ENCODE measurements around the gene RAET1G. TPM values are rescaled to one million over a fixed set of nuclear protein-coding genes. Genes with fewer than 3 reads are reported as not detected.
"Not testable (repeated sequence)": the region's sequence is repeated elsewhere in the genome, so short reads cannot be mapped to it uniquely, and the experiment has no call there.

The RAET1G gene
- total RNA-seq, 4 donors from 2014 or later, result 0.29 to 0.32 TPM; not detected in 2

DNA sequence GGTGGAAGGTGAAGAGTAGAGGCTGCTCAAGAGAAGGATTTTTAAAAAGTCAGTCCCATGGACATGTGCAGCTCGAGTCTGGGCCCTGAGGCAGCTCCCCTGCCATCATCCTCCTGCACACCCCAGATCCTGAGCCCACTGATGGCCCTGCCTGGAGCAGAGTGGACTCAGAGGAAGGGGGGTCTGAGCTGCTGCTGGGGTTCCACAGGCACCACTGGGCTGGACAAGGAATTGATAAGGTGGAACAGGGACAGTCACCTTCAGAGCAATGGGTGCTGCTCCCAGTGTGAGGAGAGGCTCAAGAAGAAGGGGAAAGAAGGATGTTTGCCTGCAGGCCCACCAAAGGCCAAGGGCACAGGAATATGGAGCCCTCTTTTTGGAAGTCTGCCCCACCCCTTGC is 25.1 kb upstream of the RAET1G start:
- Histone ChIP-seq H3K4me3 (no peak overlapping the region), H3K36me3 (no peaks in the 10 kb centered on the region), H3K4me1 (no peaks in the 10 kb centered on the region), H3K9me3 (no peaks in the 10 kb centered on the region), H3K27me3 (peaks cover 0 to 55% (median 10%) of the 10 kb centered on the region in 4 donors), H3K27ac (replicated peaks in 1 of 4) (no peak overlapping the region)
- TF ChIP-seq, protein P1, sequence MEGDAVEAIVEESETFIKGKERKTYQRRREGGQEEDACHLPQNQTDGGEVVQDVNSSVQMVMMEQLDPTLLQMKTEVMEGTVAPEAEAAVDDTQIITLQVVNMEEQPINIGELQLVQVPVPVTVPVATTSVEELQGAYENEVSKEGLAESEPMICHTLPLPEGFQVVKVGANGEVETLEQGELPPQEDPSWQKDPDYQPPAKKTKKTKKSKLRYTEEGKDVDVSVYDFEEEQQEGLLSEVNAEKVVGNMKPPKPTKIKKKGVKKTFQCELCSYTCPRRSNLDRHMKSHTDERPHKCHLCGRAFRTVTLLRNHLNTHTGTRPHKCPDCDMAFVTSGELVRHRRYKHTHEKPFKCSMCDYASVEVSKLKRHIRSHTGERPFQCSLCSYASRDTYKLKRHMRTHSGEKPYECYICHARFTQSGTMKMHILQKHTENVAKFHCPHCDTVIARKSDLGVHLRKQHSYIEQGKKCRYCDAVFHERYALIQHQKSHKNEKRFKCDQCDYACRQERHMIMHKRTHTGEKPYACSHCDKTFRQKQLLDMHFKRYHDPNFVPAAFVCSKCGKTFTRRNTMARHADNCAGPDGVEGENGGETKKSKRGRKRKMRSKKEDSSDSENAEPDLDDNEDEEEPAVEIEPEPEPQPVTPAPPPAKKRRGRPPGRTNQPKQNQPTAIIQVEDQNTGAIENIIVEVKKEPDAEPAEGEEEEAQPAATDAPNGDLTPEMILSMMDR (IDR thresholded peaks at IDR 0.05), result no peak
- TF ChIP-seq POLR2A (IDR thresholded peaks at IDR 0.05; ENCODE audit: low read depth) (no peak), POLR2AphosphoS5 (IDR thresholded peaks at IDR 0.05) (no peak), EP300 (IDR thresholded peaks at IDR 0.05) (no peak)
- 100% methylated on average over 1 of the region's 1 CpG for WGBS
- intact Hi-C loops (cut with DNase I), result no loop called here
- DNase-seq (ENCODE audit: extremely low spot score), result no peak

DNA sequence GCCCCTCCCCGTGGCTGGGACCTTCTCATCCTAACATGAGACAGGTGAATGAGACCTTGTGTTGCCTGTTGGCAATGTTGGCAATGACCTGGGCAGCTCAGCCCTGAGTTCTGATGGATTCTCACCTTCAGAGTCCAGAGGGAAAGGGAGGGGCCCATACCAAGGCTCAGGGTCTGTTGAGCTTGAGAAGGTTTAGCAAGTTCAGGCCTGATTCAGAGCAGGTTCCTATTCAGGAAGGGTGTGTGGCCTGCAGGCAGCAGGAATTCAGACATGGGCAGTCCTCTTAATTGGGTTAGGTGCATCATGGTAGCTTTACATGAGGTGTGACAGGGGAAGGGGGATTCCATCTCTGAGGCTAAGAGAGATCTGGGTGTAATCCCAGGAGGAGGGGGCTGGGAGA is 24.6 kb upstream of the RAET1G start:
- peaks cover 0 to 55% (median 8%) of the 10 kb centered on the region in 4 donors for H3K27me3 ChIP-seq
- WGBS, result no CpG with 5 or more reads among the region's 1 CpG
- H3K27ac ChIP-seq (replicated peaks in 1 of 4), result not testable (repeated sequence)

DNA sequence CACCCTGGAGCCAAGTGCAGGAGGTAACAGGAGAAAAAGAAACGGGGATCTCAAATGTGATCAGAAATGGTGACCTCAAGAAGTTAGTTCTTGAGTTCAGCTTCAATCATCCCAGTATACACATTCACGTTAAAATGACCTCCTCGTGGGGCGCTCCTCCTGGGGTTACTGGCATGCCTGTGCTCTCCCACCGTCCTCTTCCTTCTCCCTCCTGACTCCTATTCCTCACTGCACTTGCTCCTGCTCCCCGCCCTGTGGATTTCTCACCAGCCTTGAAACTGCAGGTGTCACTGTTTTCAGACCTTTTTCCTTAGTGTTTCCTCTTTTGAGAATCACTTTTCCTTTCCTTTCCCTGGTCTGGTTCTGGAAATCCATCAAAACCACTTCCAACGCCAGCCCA is 23.7 kb upstream of the RAET1G start:
- H3K36me3 ChIP-seq; DNase-seq (ENCODE audit: extremely low spot score); intact Hi-C loops (cut with DNase I); H3K9me3 ChIP-seq; H3K4me1 ChIP-seq; H3K27ac ChIP-seq (replicated peaks in 1 of 4); H3K4me3 ChIP-seq: not testable (repeated sequence)
- 62% methylated on average over 7 of the region's 7 CpGs for WGBS
- peaks cover 0 to 54% (median 10%) of the 10 kb centered on the region in 4 donors for H3K27me3 ChIP-seq

More for the DNA sequence above, 24.6 kb upstream of the RAET1G start:
- DNase-seq (ENCODE audit: extremely low spot score); H3K4me1 ChIP-seq; intact Hi-C loops (cut with DNase I); H3K4me3 ChIP-seq; H3K9me3 ChIP-seq; H3K36me3 ChIP-seq: not testable (repeated sequence)

DNA sequence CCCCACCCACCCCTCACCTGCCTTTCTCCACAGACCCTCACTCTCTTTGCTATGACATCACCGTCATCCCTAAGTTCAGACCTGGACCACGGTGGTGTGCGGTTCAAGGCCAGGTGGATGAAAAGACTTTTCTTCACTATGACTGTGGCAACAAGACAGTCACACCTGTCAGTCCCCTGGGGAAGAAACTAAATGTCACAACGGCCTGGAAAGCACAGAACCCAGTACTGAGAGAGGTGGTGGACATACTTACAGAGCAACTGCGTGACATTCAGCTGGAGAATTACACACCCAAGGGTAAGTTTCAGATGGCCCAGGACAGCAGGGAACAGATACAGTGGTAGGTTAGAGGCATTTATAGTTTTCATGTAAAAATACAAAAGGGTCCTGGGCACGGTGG is 22.4 kb upstream of the RAET1G start:
- Histone ChIP-seq H3K4me1 (peaks cover 5 to 20% (median 18%) of the 10 kb centered on the region in 4 donors), H3K27me3 (peaks cover under 1 to 54% (median 21%) of the 10 kb centered on the region in 4 donors)
- H3K27ac ChIP-seq (replicated peaks in 1 of 4); H3K9me3 ChIP-seq; H3K36me3 ChIP-seq; DNase-seq (ENCODE audit: extremely low spot score); intact Hi-C loops (cut with DNase I); H3K4me3 ChIP-seq: not testable (repeated sequence)
- WGBS, result 87% methylated on average over 3 of the region's 6 CpGs

DNA sequence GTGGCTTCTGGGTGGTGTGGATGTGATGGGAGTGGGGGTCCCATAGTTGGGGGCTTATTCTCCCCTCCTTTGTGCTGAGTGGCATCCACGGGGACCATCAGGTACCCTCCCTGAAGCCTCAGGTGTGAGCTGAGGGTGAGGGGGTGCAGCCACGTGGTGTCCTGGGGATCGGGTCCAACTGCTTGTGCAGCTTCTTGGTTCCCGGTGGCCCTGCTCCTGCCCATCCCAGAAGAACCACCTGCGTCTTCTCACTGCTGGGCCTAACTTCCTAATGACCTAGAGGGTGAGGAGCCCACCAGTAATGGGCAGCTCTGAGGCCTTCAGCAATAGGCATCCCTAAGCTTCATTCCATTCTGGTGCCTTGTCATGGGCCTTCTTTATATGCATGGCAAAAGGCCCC is 20.4 kb upstream of the RAET1G start:
- DNase-seq (ENCODE audit: extremely low spot score); H3K4me3 ChIP-seq; H3K9me3 ChIP-seq; H3K27ac ChIP-seq (replicated peaks in 1 of 4); H3K36me3 ChIP-seq; intact Hi-C loops (cut with DNase I): not testable (repeated sequence)
- peaks cover 16 to 31% (median 28%) of the 10 kb centered on the region in 4 donors for H3K4me1 ChIP-seq
- H3K27me3 ChIP-seq, result peaks cover 18 to 59% (median 40%) of the 10 kb centered on the region in 4 donors
- 72% methylated on average over 2 of the region's 5 CpGs for WGBS

DNA sequence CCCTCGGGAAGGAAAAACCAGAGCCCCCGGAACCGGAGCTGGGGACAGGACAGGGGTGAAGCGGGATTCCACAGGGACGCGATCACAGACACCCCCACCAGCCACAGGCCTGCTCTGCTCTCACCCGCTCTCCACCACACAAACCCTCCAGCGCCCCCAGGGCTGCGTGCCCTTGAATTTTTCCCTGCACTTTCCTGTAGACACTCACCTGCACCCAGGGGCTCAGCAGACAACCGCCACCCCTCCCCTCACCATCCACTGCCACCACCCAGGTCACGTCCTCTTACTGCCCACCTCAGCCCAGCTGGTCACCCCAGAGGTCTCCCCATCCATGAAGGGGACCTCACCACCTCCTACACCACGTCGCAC is 19.5 kb upstream of the RAET1G start:
- H3K9me3 ChIP-seq, result no peaks in the 10 kb centered on the region
- 30% methylated on average over 12 of the region's 13 CpGs for WGBS
- H3K4me3 ChIP-seq, result peak overlapping the region; percentile 50 to 58 (median 52)
- intact Hi-C loops (cut with DNase I), result no loop called here
- DNase-seq (ENCODE audit: extremely low spot score), result no peak
- H3K27me3 ChIP-seq, result peaks cover 18 to 61% (median 46%) of the 10 kb centered on the region in 4 donors
- TF ChIP-seq EP300 (IDR thresholded peaks at IDR 0.05) (no peak), POLR2AphosphoS5 (IDR thresholded peaks at IDR 0.05) (no peak), POLR2A (IDR thresholded peaks at IDR 0.05; ENCODE audit: low read depth) (no peak)
- H3K36me3 ChIP-seq, result no peaks in the 10 kb centered on the region
- no peak overlapping the region for H3K27ac ChIP-seq (replicated peaks in 1 of 4)
- H3K4me1 ChIP-seq, result peaks cover 18 to 34% (median 31%) of the 10 kb centered on the region in 4 donors

DNA sequence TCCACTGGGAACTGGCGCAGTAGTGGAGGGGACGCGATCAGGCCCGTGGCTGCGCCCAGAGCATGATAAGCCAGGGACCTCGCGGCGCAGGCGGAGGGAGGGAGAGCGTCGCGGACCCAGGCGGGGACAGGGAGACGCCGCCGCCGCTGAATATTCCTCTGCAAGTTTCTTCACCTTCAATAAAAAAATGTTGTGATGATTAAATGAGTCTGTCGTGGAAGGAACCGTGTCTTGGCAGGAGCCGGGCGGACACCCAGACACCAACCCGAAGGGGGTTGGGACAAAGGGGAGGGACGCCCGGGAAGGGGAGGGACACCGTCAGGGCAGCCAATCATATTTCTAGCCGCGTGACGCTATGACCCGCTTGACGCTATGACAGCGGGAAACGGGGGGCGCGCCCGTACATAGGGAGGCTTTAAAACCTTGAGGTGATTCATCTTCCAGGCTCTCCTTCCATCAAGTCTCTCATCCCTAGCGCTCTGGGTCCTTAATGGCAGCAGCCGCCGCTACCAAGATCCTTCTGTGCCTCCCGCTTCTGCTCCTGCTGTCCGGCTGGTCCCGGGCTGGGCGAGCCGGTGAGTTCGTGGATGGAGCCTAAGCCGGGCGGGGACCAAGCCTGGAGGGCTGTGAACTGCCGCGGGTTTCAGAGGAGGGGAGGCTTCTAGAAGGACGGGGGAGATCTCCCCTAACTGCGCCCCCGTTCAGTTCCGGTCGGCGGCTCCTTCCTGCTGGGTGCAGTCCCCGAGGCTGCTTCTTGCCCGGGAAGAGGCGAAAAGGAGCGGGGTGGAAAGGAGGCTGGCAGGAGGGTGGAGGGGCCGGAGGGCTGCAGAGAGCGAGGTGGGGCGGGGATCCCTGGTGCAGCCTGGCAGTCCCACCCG is 18.9 kb upstream of the RAET1G start, which contains the start of gene ULBP2:
Gene ULBP2, plus strand, starts transcription at position 432 of the 878 bp plus-strand sequence. Its CDS starts 59 bp downstream, at position 491.
- peaks cover 18 to 34% (median 31%) of the 10 kb centered on the region in 4 donors for H3K4me1 ChIP-seq
- WGBS, result 2% methylated on average over 47 of the region's 62 CpGs
- intact Hi-C loops (cut with DNase I), result no loop called here

More for the DNA sequence above, 18.9 kb upstream of the RAET1G start, which contains the start of gene ULBP2:
- Histone ChIP-seq H3K9me3 (no peaks in the 10 kb centered on the region), H3K27me3 (peaks cover 18 to 67% (median 52%) of the 10 kb centered on the region in 4 donors), H3K27ac (replicated peaks in 1 of 4) (no peak within 1 kb of the TSS), H3K36me3 (no peaks in the 10 kb centered on the region), H3K4me3 (peak within 1 kb of the TSS; percentile 50 to 58 (median 52))
- DNase-seq (ENCODE audit: extremely low spot score), result no peak
- TF ChIP-seq POLR2AphosphoS5 (IDR thresholded peaks at IDR 0.05) (peak; percentile 71 to 83), POLR2A (IDR thresholded peaks at IDR 0.05; ENCODE audit: low read depth) (no peak)
